ENCODE results near the gene SSH3. TPM values are rescaled to one million over a fixed set of nuclear protein-coding genes. Genes with fewer than 3 reads are reported as not detected.
A peak's percentile ranks its signal among the peaks of the same experiment; 100 is the strongest.

Gene SSH3, protein sequence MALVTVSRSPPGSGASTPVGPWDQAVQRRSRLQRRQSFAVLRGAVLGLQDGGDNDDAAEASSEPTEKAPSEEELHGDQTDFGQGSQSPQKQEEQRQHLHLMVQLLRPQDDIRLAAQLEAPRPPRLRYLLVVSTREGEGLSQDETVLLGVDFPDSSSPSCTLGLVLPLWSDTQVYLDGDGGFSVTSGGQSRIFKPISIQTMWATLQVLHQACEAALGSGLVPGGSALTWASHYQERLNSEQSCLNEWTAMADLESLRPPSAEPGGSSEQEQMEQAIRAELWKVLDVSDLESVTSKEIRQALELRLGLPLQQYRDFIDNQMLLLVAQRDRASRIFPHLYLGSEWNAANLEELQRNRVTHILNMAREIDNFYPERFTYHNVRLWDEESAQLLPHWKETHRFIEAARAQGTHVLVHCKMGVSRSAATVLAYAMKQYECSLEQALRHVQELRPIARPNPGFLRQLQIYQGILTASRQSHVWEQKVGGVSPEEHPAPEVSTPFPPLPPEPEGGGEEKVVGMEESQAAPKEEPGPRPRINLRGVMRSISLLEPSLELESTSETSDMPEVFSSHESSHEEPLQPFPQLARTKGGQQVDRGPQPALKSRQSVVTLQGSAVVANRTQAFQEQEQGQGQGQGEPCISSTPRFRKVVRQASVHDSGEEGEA
- 5.1 and 7.7 TPM in 2 replicates for total RNA-seq

DNA sequence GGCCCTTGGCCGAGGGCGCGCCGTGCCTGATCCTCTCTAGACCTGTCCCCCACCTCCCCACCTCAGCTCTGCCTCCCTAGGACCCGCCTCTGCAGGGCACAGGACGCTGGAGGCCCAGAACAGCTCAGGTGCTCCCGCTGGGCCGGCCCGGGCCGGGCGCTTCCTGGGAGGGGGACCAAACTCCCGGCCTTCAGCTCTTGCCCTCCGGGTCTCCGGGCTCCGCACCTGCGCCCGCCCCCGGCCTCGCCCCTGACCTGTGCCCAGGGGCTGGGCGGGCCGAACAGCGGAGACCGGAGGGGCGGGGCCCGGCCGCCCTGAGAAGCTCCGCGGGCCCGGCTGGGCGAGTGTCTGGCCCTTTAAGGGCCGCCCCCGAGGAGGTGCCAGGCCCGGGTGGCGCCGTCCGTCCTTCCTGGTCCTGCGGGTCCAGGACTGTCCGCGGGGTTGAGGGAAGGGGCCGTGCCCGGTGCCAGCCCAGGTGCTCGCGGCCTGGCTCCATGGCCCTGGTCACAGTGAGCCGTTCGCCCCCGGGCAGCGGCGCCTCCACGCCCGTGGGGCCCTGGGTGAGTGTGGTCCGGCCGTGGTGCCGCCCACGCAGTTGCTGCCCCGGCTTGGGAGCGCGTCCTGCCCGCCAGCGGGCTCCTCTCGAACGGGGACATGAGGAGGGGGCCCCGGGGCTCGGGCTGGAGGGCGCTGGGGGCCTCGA lies at the start of gene SSH3:
TSS of gene SSH3 (plus strand) at position 399 of the 703 bp plus-strand sequence. CDS start at position 495, 96 bp downstream.
- no peaks in the 10 kb centered on the region for H3K9me3 Mint-ChIP-seq
- H3K27me3 Mint-ChIP-seq: no peaks in the 10 kb centered on the region
- POLR2A ChIA-PET: interaction anchor here (0.6 to 2.9 kb wide), 10 partner anchors 9 to 184 kb away, joined by 3 to 13 read pairs (median 3); partner anchors contain the start of genes ANKRD13D, KDM2A and POLD4
- H3K4me3 Mint-ChIP-seq: peak within 1 kb of the TSS; percentile 19
- CTCF ChIA-PET: interaction anchor here (1.1 kb wide), 1 partner anchor 79 kb away, joined by 3 read pairs; no protein-coding TSS in a partner anchor
- TF ChIP-seq, protein P1, sequence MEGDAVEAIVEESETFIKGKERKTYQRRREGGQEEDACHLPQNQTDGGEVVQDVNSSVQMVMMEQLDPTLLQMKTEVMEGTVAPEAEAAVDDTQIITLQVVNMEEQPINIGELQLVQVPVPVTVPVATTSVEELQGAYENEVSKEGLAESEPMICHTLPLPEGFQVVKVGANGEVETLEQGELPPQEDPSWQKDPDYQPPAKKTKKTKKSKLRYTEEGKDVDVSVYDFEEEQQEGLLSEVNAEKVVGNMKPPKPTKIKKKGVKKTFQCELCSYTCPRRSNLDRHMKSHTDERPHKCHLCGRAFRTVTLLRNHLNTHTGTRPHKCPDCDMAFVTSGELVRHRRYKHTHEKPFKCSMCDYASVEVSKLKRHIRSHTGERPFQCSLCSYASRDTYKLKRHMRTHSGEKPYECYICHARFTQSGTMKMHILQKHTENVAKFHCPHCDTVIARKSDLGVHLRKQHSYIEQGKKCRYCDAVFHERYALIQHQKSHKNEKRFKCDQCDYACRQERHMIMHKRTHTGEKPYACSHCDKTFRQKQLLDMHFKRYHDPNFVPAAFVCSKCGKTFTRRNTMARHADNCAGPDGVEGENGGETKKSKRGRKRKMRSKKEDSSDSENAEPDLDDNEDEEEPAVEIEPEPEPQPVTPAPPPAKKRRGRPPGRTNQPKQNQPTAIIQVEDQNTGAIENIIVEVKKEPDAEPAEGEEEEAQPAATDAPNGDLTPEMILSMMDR (IDR thresholded peaks at IDR 0.05): no peak
- DNase-seq: peak; percentile 46
- intact Hi-C loops (cut with micrococcal nuclease): no loop called here
- peaks cover 3% of the 10 kb centered on the region for H3K4me1 Mint-ChIP-seq
- H3K36me3 Mint-ChIP-seq (ENCODE audit: low read depth): peaks cover 36% of the 10 kb centered on the region
- H3K27ac Mint-ChIP-seq: no peak within 1 kb of the TSS
- peak; percentile 89 for ATAC-seq (ENCODE audit: low read depth)

DNA sequence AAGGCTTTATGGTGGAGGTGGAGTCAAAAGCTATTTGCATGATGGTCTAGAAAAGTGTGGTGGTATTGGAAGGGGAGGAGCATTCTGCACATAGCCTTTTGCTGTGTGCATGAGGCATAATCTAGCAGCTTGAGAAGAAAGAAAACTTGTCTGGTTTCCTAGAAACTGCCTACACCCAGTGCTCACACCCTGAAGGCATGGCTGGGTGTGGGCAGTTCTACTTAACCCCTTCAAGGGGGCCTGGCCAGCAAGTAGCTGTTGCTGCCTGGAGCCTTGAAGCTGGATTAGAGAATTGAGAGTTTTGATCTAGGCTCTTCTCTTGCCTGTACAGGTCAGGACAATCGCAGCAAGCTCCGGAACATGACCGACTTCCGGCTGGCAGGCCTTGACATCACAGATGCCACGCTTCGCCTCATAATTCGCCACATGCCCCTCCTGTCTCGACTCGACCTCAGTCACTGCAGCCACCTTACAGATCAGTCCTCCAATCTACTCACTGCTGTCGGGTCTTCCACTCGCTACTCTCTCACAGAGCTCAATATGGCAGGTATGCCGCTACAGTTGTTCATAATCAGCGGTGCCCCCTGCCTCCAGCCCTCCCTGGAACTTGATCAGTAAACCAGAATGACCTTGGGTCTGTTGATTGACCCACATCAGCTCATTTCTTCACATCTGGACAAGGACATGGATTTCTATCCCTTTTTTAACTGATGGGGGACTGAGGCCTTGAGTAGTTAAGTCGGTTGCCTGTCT lies 49.3 kb upstream of the SSH3 start:
- intact Hi-C loops (cut with micrococcal nuclease): no loop called here
- peaks cover 8% of the 10 kb centered on the region for H3K4me1 Mint-ChIP-seq
- H3K4me3 Mint-ChIP-seq: no peak overlapping the region
- TF ChIP-seq, protein P1 (IDR thresholded peaks at IDR 0.05): no peak
- DNase-seq (no peak), ATAC-seq (ENCODE audit: low read depth) (no peak)
- no peaks in the 10 kb centered on the region for H3K27me3 Mint-ChIP-seq
- ChIA-PET CTCF (interaction anchor here (0.6 to 3.2 kb wide), 6 partner anchors 9 to 128 kb away, joined by 3 to 21 read pairs (median 4); no protein-coding TSS in a partner anchor), POLR2A (interaction anchor here (0.9 to 1.9 kb wide), 6 partner anchors 14 to 138 kb away, joined by 3 to 19 read pairs (median 4); partner anchors contain the start of gene RAD9A)
- H3K27ac Mint-ChIP-seq: peak overlapping the region; percentile 30
- H3K36me3 Mint-ChIP-seq (ENCODE audit: low read depth): peaks cover 83% of the 10 kb centered on the region
- no peaks in the 10 kb centered on the region for H3K9me3 Mint-ChIP-seq

DNA sequence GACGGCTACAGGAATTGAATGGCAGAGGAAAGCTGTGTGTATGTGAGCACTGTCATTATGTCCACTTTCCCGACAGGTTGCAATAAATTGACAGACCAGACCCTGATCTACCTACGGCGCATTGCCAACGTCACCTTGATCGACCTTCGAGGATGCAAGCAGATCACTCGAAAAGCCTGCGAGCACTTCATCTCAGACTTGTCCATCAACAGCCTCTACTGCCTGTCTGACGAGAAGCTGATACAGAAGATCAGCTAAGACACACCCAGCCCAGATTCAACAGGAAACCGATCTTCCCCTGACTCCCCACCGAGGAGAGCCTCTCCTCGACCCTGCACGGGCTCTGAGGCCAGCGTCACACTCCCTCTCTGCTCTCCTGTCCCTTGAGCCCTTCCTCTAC lies 48.5 kb upstream of the SSH3 start:
- H3K36me3 Mint-ChIP-seq (ENCODE audit: low read depth): peaks cover 75% of the 10 kb centered on the region
- ChIA-PET POLR2A (interaction anchor here (1.0 to 1.6 kb wide), 3 partner anchors 41 to 99 kb away, joined by 3 to 4 read pairs (median 3); no protein-coding TSS in a partner anchor), CTCF (interaction anchor here (0.6 to 3.2 kb wide), 3 partner anchors 8 to 123 kb away, joined by 3 to 21 read pairs (median 3); no protein-coding TSS in a partner anchor)
- H3K27ac Mint-ChIP-seq: peak overlapping the region; percentile 7
- intact Hi-C loops (cut with micrococcal nuclease): no loop called here
- no peak overlapping the region for H3K4me3 Mint-ChIP-seq
- H3K9me3 Mint-ChIP-seq: no peaks in the 10 kb centered on the region
- DNase-seq (no peak), ATAC-seq (ENCODE audit: low read depth) (no peak)
- H3K27me3 Mint-ChIP-seq: no peaks in the 10 kb centered on the region
- TF ChIP-seq, protein P1 (IDR thresholded peaks at IDR 0.05): no peak
- H3K4me1 Mint-ChIP-seq: peaks cover 8% of the 10 kb centered on the region

DNA sequence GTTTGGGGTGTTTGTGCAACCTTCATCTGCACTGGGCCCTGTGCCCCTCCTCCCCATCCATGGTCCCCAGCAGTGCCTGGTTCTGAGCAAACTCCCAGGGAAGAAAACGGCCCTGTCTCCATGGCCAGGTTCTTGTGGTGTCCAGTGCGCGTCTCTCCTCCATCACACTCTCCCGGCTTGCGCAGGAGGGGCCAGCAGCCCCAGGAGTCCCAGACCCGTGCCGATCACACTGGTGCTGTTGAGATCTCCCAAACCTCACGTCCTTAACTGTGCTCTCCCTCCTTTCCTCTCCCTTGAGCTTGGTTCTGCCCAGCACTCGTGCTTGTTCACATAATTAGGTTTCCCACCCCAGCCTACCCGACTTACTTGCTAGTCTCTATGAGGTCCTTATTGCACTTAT lies 48.0 kb upstream of the SSH3 start:
- ChIA-PET POLR2A (interaction anchor here (0.5 to 1.6 kb wide), 5 partner anchors 11 to 98 kb away, joined by 3 to 5 read pairs (median 3); no protein-coding TSS in a partner anchor), CTCF (interaction anchor here (1.0 kb wide), 1 partner anchor 62 kb away, joined by 3 read pairs; no protein-coding TSS in a partner anchor)
- no peak overlapping the region for H3K4me3 Mint-ChIP-seq
- intact Hi-C loops (cut with micrococcal nuclease): no loop called here
- ATAC-seq (ENCODE audit: low read depth): no peak
- peaks cover 70% of the 10 kb centered on the region for H3K36me3 Mint-ChIP-seq (ENCODE audit: low read depth)
- H3K27me3 Mint-ChIP-seq: no peaks in the 10 kb centered on the region
- DNase-seq: no peak
- peaks cover 8% of the 10 kb centered on the region for H3K4me1 Mint-ChIP-seq
- no peak overlapping the region for H3K27ac Mint-ChIP-seq
- TF ChIP-seq, protein P1 (IDR thresholded peaks at IDR 0.05): no peak
- H3K9me3 Mint-ChIP-seq: no peaks in the 10 kb centered on the region

Measured in activated B cell treated with CpG ODN at 0.5 μM for 24 hours (primary cell).